GM21717 (cell line): ENCODE data around the gene HNF4A.

Experiments
- ATAC-seq: cut with Tn5 transposase; IDR thresholded peaks from one replicate; pipeline ENCODE4 v1.9.1; 2021; ENCODE audit warnings: mild to moderate bottlenecking, moderate library complexity; ENCODE audit not compliant: unreplicated experiment

HNF4A gene

GRCh38 chr20:44436393-44436792 lies 80.9 kb downstream of the HNF4A start:
- no peak for ATAC-seq

GRCh38 chr20:44437497-44437896 lies 82.0 kb downstream of the HNF4A start:
- ATAC-seq, result no peak

GRCh38 chr20:44438782-44439181 lies 83.3 kb downstream of the HNF4A start:
- no peak for ATAC-seq

GRCh38 chr20:44439318-44439717 lies 83.8 kb downstream of the HNF4A start:
- no peak for ATAC-seq

GRCh38 chr20:44442298-44443070 lies 87.0 kb downstream of the HNF4A start:
- ATAC-seq, result no peak

- no peak for ATAC-seq
Measured at GRCh38 chr20:44445742-44446710, 90.5 kb downstream of the HNF4A start.

GRCh38 chr20:44447827-44448419 lies 92.4 kb downstream of the HNF4A start:
- no peak for ATAC-seq

GRCh38 chr20:44448753-44449546 lies 93.5 kb downstream of the HNF4A start:
- ATAC-seq, result no peak

- no peak for ATAC-seq
Measured at GRCh38 chr20:44449864-44450263, 94.4 kb downstream of the HNF4A start.

GRCh38 chr20:44450281-44450889 lies 94.9 kb downstream of the HNF4A start:
- ATAC-seq, result no peak

GRCh38 chr20:44450903-44451450 lies 95.5 kb downstream of the HNF4A start:
- no peak for ATAC-seq

- no peak for ATAC-seq
Measured at GRCh38 chr20:44454306-44454963, 98.9 kb downstream of the HNF4A start.

GRCh38 chr20:44455126-44455525 lies 99.6 kb downstream of the HNF4A start:
- ATAC-seq, result no peak

- no peak for ATAC-seq
Measured at GRCh38 chr20:44456611-44457010, 101.1 kb downstream of the HNF4A start.

- no peak for ATAC-seq
Measured at GRCh38 chr20:44457016-44457415, 101.5 kb downstream of the HNF4A start.

- ATAC-seq, result no peak
Measured at GRCh38 chr20:44459271-44459670, 103.8 kb downstream of the HNF4A start.

GRCh38 chr20:44460795-44461141 lies 105.3 kb downstream of the HNF4A start:
- no peak for ATAC-seq

GRCh38 chr20:44461142-44461802 lies 105.8 kb downstream of the HNF4A start:
- no peak for ATAC-seq

GRCh38 chr20:44461803-44462174 lies 106.3 kb downstream of the HNF4A start:
- no peak for ATAC-seq
